Hepatocyte (in vitro differentiated cells): Measurements from ENCODE around the gene SEMA4B.

Source experiments
- EZH2 ChIP-seq: fragments of 200-600 bp; sonication (generic); IDR thresholded peaks from 2 replicates; pipeline ENCODE4 v1.6.1; 2016; ENCODE audit warnings: antibody characterized with exemption, mild to moderate bottlenecking, borderline replicate concordance
- EZH2phosphoT487 ChIP-seq: fragments of 200-600 bp; sonication (generic); IDR thresholded peaks from one replicate; pipeline ENCODE4 v1.6.1; 2018; ENCODE audit warnings: antibody characterized with exemption, mild to moderate bottlenecking, low read depth, moderate library complexity; ENCODE audit not compliant: unreplicated experiment, severe bottlenecking
- TF ChIP-seq, protein P1 (sequence below): fragments of 200-600 bp; sonication (generic); IDR thresholded peaks from 2 replicates; pipeline ENCODE4 v1.5.1; 2016; ENCODE audit warnings: antibody characterized with exemption, mild to moderate bottlenecking; ENCODE audit not compliant: poor library complexity

DNA sequence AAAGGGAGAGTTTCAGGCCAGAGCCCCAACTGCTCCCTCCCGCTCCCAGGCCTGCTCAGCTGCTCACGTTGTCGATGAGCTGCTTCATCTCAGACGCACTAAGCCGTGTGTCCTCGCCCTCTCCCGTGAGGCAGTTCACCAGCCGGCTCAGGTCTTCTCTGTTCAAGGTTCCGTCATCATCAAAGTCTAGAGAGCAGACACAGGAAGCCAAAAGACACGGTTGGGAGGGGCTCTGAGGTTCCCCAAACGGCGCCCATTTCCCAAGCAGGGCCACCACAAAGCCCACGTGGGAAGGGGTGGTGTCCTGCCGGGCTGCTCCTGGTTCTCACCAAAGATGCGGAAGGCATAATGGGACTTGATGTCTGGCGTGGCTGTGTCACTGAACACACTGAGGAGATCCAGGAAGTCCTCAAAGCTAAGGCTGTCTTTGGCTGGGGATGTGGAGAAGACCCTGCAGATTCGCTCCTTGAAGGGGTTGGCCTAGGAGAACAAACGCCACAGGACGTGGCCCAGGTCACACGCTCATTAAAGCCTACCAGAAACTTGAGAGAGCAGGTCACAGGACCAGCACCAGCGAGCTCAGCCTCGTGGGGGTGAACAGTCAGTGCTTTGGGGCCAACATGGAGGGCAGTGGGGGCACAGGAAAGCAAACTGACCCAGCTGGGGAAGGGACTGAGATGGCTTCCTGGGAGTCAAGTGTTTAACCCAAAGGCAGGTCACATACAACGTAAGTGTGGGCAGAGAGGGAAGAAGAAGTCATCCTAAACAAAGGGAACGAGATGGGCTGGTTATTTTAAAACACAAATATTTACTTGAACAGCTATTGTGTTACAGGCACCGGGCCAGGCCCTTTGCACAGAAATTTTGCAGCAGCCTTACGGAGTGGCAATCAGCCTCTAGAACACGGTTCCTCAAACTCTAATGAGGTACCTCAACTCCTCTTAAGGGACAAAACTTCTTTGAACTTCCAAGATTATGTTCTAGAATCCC is 30.2 kb downstream of the SEMA4B start:
- TF ChIP-seq, protein P1, sequence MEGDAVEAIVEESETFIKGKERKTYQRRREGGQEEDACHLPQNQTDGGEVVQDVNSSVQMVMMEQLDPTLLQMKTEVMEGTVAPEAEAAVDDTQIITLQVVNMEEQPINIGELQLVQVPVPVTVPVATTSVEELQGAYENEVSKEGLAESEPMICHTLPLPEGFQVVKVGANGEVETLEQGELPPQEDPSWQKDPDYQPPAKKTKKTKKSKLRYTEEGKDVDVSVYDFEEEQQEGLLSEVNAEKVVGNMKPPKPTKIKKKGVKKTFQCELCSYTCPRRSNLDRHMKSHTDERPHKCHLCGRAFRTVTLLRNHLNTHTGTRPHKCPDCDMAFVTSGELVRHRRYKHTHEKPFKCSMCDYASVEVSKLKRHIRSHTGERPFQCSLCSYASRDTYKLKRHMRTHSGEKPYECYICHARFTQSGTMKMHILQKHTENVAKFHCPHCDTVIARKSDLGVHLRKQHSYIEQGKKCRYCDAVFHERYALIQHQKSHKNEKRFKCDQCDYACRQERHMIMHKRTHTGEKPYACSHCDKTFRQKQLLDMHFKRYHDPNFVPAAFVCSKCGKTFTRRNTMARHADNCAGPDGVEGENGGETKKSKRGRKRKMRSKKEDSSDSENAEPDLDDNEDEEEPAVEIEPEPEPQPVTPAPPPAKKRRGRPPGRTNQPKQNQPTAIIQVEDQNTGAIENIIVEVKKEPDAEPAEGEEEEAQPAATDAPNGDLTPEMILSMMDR = no peak
- no peak for TF ChIP-seq EZH2phosphoT487
- TF ChIP-seq EZH2 = no peak
